Endothelial cell (in vitro differentiated cells): ENCODE data around the gene HOXB2. TPM values are rescaled to one million over a fixed set of nuclear protein-coding genes. Genes with fewer than 3 reads are reported as not detected.
"Not testable (repeated sequence)": the region's sequence is repeated elsewhere in the genome, so short reads cannot be mapped to it uniquely, and the experiment has no call there.

Source experiments
- DNase-seq: peaks from one replicate; pipeline ENCODE4 v3.0.0; 2021; ENCODE audit warnings: low spot score
- H3K27ac Mint-ChIP-seq: one replicate; pipeline ENCODE4 v1.8.0; 2021; ENCODE audit warnings: mixed read lengths, inconsistent platforms; ENCODE audit not compliant: unreplicated experiment
- H3K27me3 Mint-ChIP-seq: one replicate; pipeline ENCODE4 v1.8.0; 2021; ENCODE audit warnings: mild to moderate bottlenecking, moderate library complexity, mixed read lengths, inconsistent platforms; ENCODE audit not compliant: unreplicated experiment
- H3K36me3 Mint-ChIP-seq: one replicate; pipeline ENCODE4 v1.8.0; 2021; ENCODE audit warnings: mild to moderate bottlenecking, low read depth, mixed read lengths, inconsistent platforms; ENCODE audit not compliant: unreplicated experiment
- H3K4me1 Mint-ChIP-seq: one replicate; pipeline ENCODE4 v1.8.0; 2021; ENCODE audit warnings: mild to moderate bottlenecking, mixed read lengths, inconsistent platforms; ENCODE audit not compliant: unreplicated experiment
- H3K4me3 Mint-ChIP-seq: one replicate; pipeline ENCODE4 v1.8.0; 2021; ENCODE audit warnings: mild to moderate bottlenecking, mixed read lengths, inconsistent platforms; ENCODE audit not compliant: unreplicated experiment
- H3K9me3 Mint-ChIP-seq: one replicate; pipeline ENCODE4 v1.8.0; 2021; ENCODE audit warnings: mixed read lengths, inconsistent platforms; ENCODE audit not compliant: unreplicated experiment
- CTCF ChIP-seq: fragments of 200-600 bp; sonication (generic); IDR thresholded peaks from one replicate; pipeline ENCODE4 v1.5.0; 2021; ENCODE audit warnings: antibody characterized with exemption; ENCODE audit not compliant: unreplicated experiment
- total RNA-seq: library from RNA; stranded (reverse); fragmentation: NEBNext Ultra II Directional; extraction: Animal tissue kit (Norgen Biotek cat#: 25700); gene quantifications from one replicate; pipeline ENCODE4 v1.2.1, GENCODE V29; 2021; ENCODE audit not compliant: unreplicated experiment

Gene HOXB2
- total RNA-seq, 1 donor from 2014 or later, result 5.6 TPM

DNA sequence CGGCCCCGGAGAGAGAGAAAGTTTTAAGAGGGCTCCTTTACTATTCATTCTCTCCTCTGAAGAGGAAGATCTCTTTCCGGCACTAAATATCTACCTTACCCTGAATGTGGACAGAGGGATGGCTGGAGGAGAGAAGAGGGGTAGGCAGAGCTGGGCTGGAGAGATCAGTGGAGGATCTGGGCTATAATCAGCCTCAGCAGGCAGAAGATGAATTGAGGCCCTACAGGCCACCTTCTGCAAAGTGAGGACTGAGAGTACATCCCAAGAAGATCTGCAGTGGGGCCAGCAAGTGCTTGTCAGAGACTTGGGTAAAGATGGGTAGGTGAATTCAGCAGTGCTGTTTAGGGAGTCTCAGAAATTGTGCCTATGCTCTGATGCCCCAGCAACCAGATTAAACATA is 7.6 kb downstream of the HOXB2 start:
- TF ChIP-seq CTCF, result no peak
- no peak overlapping the region for H3K27ac Mint-ChIP-seq
- H3K4me3 Mint-ChIP-seq, result no peak overlapping the region
- no peak for DNase-seq
- H3K36me3 Mint-ChIP-seq, result no peaks in the 10 kb centered on the region
- H3K27me3 Mint-ChIP-seq, result peaks cover 8% of the 10 kb centered on the region
- peaks cover 10% of the 10 kb centered on the region for H3K4me1 Mint-ChIP-seq
- H3K9me3 Mint-ChIP-seq, result no peaks in the 10 kb centered on the region

DNA sequence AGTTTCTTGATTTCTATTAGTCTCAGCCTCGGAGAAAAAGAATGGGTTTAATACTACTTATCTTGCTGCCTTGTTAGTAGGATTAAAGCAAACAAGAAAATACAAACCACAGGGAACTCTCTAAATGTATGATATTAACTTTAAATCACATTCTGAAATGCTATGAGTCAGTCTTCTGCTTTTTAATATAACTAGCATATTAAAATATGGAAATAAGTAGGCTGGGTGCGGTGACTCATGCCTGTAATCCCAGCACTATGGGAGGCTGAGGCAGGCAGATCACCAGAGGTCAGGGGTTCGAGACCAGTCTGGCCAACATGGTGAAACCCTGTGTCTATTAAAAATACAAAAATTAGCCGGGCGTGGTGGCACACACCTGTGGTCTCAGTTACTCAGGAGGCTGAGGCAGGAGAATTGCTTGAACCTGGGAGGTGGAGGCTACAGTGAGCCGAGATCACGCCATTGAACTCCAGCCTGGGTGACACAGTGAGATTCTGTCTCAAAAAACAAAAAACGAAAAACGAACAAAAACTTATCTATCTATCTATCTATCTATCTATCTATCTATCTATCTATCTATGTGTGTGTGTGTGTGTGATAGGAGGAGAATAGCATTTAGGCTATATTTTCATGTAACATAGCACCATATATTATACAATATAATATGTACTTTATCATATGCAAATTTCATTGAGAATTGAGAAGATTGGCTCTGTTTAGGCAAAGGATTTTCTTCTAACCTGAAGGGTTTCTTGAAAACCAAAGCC is 8.9 kb downstream of the HOXB2 start:
- not testable (repeated sequence) for H3K4me1 Mint-ChIP-seq, H3K27ac Mint-ChIP-seq, H3K36me3 Mint-ChIP-seq, H3K9me3 Mint-ChIP-seq, H3K4me3 Mint-ChIP-seq, DNase-seq
- peaks cover 14% of the 10 kb centered on the region for H3K27me3 Mint-ChIP-seq

DNA sequence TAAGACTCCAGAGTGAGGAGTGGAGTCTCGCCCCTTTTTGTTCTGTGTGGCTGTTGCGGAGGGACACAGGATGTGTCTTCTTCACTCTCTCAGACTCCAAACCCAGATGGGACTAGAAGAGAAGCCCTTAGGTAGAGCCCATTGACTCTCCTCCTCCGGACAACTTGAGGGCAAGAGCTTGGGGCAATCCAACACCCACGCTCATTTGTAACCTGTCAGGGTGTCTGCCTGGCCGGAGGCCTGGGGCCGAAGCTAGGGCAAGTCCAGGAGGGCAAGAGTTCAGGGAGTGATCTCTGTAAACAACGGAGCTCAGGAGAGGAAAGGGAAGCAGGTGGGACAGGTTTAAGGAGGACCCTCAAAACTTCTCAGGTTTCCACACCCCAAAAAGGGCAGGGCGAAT is 12.6 kb downstream of the HOXB2 start:
- Mint-ChIP-seq H3K36me3 (no peaks in the 10 kb centered on the region), H3K4me3 (no peak overlapping the region), H3K9me3 (no peaks in the 10 kb centered on the region), H3K4me1 (peaks cover 6% of the 10 kb centered on the region), H3K27me3 (peaks cover 17% of the 10 kb centered on the region), H3K27ac (no peak overlapping the region)
- DNase-seq, result no peak
- no peak for TF ChIP-seq CTCF

- DNase-seq, result no peak
- no peak within 1 kb of the TSS for H3K27ac Mint-ChIP-seq
- H3K4me1 Mint-ChIP-seq, result peaks cover 14% of the 10 kb centered on the region
- H3K9me3 Mint-ChIP-seq, result no peaks in the 10 kb centered on the region
- no peak within 1 kb of the TSS for H3K4me3 Mint-ChIP-seq
- H3K36me3 Mint-ChIP-seq, result no peaks in the 10 kb centered on the region
- no peak for TF ChIP-seq CTCF
- H3K27me3 Mint-ChIP-seq, result peaks cover 24% of the 10 kb centered on the region
Observed at GRCh38 chr17:48530887-48531272, 14.0 kb downstream of the HOXB2 start, which contains the start of gene HOXB1. TSS of gene HOXB1 (minus strand) at chr17:48531011. CDS start at chr17:48530904, 107 bp downstream.

GRCh38 chr17:48530208-48530886 is 14.6 kb downstream of the HOXB2 start:
- peaks cover 24% of the 10 kb centered on the region for H3K27me3 Mint-ChIP-seq
- peaks cover 16% of the 10 kb centered on the region for H3K4me1 Mint-ChIP-seq
- no peak overlapping the region for H3K27ac Mint-ChIP-seq
- H3K4me3 Mint-ChIP-seq, result no peak overlapping the region
- H3K36me3 Mint-ChIP-seq, result no peaks in the 10 kb centered on the region
- no peak for TF ChIP-seq CTCF
- no peak for DNase-seq
- H3K9me3 Mint-ChIP-seq, result no peaks in the 10 kb centered on the region
